Subcutaneous adipose tissue (tissue), 4 donors: ENCODE results near the gene ACCS. TPM values are rescaled to one million over a fixed set of nuclear protein-coding genes. Genes with fewer than 3 reads are reported as not detected.

Experiments
- CTCF ChIP-seq: fragments of 450-650 bp; IDR thresholded peaks from one replicate; pipeline ENCODE4 v1.5.1; 2016; ENCODE audit warnings: low read depth, mild to moderate bottlenecking, control low read depth, antibody characterized with exemption, moderate library complexity
- total RNA-seq, 4 donors: library from RNA; depleted of rRNA; stranded (reverse); fragments of >200 nt; gene quantifications; one replicate each; pipeline ENCODE4 v1.1.0, GENCODE V29; 2016

The ACCS gene
- total RNA-seq, 4 donors from 2014 or later: 17.8 to 42.5 (median 33.0) TPM

- no peak for TF ChIP-seq CTCF
Observed at GRCh38 chr11:44066732-44067141, 667 bp downstream of the ACCS start.

- TF ChIP-seq CTCF: no peak
Observed at GRCh38 chr11:44067266-44067665, 1.2 kb downstream of the ACCS start.

- no peak for TF ChIP-seq CTCF
Observed at GRCh38 chr11:44068180-44068579, 2.1 kb downstream of the ACCS start.

- TF ChIP-seq CTCF: no peak
Observed at GRCh38 chr11:44071157-44071556, 5.1 kb downstream of the ACCS start.

- no peak for TF ChIP-seq CTCF
Observed at GRCh38 chr11:44072757-44073658, 6.9 kb downstream of the ACCS start.

GRCh38 chr11:44078794-44079193 is 12.7 kb downstream of the ACCS start:
- no peak for TF ChIP-seq CTCF

GRCh38 chr11:44079376-44079775 is 13.3 kb downstream of the ACCS start:
- no peak for TF ChIP-seq CTCF
